SKM-1 treated with dmso at 0.1 percent for 144 hours (cell line): ENCODE results near the gene CNNM2.
"Not testable (repeated sequence)": the region's sequence is repeated elsewhere in the genome, so short reads cannot be mapped to it uniquely, and the experiment has no call there.

ENCODE experiments used
- DNase-seq: peaks from one replicate; lab custom pipeline; 2025; ENCODE audit not compliant: unreplicated experiment; lab: John Stamatoyannopoulos, UW

The CNNM2 gene

DNA sequence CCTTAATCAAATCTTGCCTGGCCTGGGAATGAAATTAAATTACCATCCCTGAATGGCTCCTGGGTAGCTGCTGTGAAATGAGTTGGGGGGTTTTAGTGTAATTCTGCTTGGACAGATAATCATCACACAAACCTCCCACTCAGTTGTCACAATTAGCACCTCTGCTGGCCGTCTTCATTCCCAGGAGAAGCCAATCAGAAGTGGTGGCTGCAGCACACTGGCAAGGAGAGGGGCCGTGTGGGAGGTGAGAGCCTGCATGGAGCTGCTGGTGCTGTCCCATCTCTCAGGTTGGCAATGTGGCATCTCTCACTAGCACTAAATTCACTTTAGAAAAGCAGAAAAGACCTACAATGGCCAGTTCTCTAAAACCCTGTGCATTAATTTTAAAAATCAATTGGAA is 182.5 kb downstream of the CNNM2 start:
- no peak for DNase-seq

- DNase-seq, result no peak
Measured at GRCh38 chr10:103102195-103102594, 184.1 kb downstream of the CNNM2 start.

- DNase-seq, result no peak
Measured at GRCh38 chr10:103103989-103104388, 185.9 kb downstream of the CNNM2 start.

DNA sequence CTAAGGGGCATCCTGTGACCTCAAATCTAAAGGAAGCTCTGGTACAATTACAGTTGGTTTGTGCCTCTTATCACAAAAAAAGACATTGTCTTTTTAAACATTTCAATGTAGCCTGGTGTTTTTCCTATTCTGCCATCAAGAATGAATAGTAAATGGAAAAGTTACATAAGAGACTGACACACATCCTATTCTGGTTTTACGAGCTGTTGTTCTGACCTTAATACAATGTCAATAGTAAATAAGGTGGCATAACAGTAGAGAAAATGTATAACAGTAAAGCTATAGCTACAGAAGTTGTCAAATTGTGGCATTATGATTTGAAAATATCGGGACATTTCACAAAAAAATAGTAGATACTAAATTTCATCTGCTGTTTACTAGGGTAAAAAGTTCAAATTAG is 186.6 kb downstream of the CNNM2 start:
- no peak for DNase-seq

DNA sequence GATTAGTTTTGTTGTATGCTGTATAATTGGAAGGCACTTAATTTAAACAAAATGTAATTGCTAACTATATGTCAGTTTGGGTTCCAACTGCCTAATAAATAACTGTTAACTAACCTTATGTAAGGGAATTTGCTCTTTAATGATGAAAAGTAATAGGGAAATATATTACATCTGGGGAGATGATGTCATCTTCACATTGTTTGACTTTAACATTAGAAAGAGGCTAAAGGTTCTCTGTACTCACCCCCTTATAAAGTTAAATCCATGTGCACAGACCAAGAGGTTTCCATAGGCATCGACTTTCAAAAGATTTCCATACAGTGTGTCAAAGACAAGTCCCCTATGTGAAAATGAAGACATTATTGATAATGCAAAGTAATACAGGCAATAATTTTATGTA is 187.4 kb downstream of the CNNM2 start:
- DNase-seq, result no peak

GRCh38 chr10:103106539-103106938 is 188.4 kb downstream of the CNNM2 start:
- DNase-seq, result no peak

DNA sequence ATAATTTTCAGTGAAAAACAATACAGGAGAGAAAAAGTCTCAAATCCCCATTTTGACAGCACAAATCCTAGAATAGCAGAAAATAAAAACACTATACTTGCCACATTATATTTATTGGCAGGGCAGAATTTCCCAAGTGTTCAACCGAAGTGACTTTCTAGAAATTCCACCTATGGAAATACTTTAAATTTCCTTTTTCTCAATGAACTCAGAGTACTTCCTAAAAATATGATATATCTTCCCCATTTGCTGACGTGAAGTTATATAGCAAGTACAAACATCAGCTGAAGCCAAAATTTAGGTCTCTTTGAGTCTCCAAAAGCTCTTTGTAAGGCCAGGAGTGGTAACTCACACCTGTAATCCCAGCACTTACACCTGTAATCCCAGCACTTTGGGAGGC is 191.7 kb downstream of the CNNM2 start:
- no peak for DNase-seq

- no peak for DNase-seq
Measured at GRCh38 chr10:103110407-103110806, 192.3 kb downstream of the CNNM2 start.

- no peak for DNase-seq
Measured at GRCh38 chr10:103111031-103111917, 193.2 kb downstream of the CNNM2 start.

DNA sequence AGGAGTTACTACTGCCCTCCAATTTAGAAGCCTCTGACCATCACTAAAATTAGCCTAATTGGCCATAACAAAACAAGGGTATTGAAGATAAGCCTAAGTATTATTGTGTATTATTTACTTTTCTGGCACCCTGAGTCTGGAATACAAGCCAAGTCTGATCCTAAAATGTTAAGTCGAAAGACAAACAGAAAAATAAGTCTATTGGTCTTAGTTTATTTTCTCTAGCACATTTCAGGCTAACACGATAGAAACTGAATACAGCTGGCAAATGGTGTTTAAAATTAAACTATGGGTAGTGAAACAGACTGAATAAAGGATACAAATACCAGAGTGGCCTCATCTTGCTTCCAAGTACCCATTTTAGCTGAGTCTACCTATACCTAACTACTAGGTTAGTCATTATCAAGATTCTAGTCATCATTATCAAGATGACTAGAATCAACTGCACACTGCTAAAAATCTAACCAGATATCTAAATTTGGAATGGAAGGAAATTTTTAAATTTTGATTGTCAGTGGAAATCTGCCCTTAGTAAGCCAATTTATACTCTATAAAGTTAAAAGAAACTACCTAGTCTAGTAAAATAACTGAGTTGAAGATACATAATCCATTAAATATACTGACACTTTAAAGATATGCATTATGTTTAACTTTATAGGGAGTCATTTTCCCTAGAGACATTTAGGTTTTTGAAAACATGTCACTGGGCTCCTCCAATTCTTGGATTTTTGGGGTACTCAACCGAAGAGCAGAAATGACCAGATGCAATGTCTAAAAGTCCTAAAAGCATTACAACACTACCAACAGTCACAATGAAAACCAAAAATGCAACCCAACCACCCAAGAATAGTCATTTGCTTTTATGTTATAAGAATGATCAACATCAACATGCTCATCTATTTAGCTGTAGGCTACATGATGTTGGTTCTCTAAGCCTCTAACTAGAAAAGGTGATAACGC is 194.1 kb downstream of the CNNM2 start:
- DNase-seq, result no peak

DNA sequence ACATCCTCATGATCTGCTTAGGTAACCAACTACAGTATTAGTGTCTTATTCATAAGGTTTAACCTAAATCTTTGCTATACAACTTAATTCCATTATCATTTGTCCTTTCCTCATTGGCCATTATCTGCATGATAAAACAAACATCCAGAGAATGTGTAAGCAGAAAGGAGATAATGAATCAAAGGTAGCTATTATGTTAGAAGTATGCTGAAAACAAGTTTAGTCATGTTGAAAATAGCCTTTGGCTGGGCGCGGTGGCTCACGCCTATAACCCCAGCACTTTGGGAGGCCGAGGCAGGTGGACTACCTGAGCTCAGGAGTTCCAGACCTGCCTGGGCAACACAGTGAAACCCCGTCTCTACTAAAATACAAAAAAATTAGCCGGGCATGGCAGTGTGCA is 196.8 kb downstream of the CNNM2 start:
- DNase-seq, result no peak

DNA sequence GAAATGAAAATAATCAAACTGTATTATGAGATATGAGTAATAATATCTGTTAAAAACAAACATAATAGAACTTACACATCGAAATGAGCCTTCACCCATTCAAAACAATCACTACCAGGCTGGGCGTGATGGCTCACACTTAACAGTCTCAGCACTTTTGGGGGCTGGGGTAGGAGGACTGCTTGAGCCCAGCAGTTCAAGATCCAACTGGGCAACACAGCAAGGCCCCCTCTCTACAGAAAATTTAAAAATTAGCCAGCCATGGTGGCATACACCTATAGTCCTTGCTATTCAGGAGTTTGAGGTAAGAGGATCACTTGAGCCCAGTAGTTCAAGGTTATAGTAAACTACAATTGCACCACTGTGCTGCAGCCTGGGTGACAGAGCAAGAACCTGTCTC is 199.2 kb downstream of the CNNM2 start:
- DNase-seq, result no peak

DNA sequence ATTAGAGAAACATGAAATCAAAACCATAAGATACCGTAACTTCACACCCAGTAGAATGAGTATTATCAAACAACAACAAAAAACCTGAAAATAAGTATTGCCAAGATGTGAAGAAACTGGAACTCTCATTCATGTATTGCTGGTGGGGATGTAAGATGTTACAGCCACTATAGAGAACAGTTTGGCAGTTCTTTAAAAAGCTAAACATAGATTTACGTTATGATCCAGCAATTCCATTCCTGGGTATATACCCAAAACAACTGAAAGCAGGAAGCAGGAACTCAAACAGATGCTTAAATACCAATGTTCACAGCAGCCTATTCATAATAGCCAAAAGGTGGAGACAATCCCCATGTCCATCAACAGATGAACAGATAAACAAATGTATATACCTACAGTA is 202.5 kb downstream of the CNNM2 start:
- DNase-seq, result no peak

DNA sequence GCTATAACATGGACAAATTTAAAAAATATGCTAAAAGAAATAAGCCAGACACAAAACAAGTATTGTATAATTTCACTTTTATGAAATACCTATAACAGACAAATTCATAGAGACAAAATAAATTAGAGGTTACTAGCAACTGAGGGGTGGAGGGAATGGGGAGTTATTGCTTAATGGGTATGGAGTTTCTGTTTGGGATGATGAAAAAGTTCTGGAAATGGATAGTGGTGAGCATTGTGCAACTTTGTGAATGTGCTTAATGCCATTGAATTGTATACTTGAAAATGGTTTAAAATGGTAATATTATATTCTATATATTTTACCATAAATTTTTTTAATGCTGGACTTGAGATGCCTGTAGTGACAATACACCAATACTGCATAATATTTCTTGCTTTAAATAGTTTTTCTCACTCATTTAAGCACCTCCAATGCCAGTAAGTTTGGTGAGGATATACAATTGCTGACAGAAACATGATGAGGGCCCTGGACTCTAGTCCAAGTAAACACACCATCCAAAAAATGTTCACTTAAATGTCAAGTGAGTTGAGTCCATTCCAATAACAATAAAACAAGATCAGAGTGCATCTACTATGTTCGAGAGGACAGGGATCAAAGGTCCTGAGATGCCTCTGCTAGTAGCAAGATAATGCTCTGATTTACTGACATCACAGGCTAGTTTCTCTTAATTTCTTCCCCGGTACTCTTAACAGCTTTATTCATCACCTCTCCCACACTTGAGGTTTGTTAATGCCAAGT is 203.1 kb downstream of the CNNM2 start:
- no peak for DNase-seq

DNA sequence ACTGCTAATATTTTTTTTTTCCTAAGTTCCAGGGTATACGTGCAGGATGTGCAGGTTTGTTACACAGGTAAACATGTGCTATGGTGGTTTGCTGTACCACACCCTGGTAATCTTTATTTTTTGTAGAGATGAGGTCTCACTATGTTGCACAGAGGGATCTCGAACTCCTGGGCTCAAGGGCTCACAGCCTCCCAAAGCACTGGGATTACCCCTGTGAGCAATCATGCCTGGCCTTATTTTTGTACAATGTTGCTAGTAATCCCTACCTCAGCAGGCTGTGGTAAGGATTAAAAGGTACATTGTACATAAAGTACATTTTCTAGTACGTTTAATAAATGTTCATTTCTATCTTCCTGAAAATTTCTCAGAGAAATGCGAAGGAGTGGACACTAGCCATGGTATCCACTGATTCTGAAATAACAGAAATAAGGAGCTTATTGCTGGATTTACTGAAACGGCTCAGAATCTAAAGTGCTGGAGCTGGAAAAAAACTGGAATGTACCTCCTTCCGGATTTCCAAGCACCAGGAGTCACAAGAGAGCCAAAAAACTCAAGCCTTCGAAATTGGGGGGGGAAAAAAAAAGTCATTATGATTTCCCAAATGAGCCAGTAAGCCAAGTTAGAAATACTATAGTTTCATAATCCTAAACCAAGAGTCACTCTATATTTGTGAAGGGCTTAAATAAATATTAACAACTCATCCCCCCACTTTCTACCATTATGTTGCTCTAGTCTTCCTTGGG is 205.4 kb downstream of the CNNM2 start:
- DNase-seq, result no peak

GRCh38 chr10:103124420-103125096 is 206.5 kb downstream of the CNNM2 start:
- DNase-seq, result no peak

GRCh38 chr10:103125323-103126267 is 207.5 kb downstream of the CNNM2 start:
- no peak for DNase-seq

DNA sequence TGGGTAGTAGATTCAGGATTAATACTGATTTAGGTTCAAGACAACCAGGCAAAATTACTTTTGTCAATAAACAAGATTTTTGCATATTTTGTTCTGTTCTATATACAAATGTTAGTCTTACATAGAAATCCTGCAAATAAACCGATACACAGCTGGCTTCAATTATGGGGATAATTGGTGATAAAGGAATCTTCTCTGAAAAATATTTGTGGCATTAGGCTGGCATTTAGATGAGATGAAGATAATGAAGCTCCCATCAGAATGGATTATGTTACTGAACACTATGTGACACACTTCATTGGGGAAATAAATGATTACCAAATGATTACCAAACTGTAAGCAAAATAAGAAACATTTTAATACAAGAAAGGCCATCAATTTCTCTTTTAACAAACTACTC is 209.1 kb downstream of the CNNM2 start:
- no peak for DNase-seq

DNA sequence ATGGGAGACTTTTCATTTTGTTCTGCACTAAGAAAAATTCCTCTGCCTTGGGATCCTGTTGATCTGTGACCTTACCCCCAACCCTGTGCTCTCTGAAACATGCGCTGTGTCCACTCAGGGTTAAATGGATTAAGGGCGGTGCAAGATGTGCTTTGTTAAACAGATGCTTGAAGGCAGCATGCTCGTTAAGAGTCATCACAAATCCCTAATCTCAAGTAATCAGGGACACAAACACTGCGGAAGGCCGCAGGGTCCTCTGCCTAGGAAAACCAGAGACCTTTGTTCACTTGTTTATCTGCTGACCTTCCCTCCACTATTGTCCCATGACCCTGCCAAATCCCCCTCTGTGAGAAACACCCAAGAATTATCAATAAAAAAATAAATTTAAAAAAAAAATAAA is 212.1 kb downstream of the CNNM2 start:
- DNase-seq, result not testable (repeated sequence)
